Astrocyte (in vitro differentiated cells and primary cell): Measurements from ENCODE around the gene IL24. TPM values are rescaled to one million over a fixed set of nuclear protein-coding genes. Genes with fewer than 3 reads are reported as not detected.

ENCODE experiments used
- DNase-seq: peaks from one replicate; pipeline ENCODE4 v3.0.0-alpha.2; 2010; ENCODE audit warnings: low read depth
- FAIRE-seq: peaks from 2 replicates; lab custom pipeline; 2011; peaks lifted over from hg19 to GRCh38; lab: Jason Lieb, UNC
- H2AFZ ChIP-seq: 2 replicates; pipeline ENCODE4 v1.6.0; 2012; ENCODE audit warnings: low read depth, low read length, inconsistent platforms
- H3K27ac ChIP-seq: 2 replicates; pipeline ENCODE4 v1.5.1; 2011; ENCODE audit warnings: low read depth, low read length, inconsistent platforms
- H3K27me3 ChIP-seq: 2 replicates; pipeline ENCODE4 v1.6.0; 2011; ENCODE audit warnings: low read length, inconsistent platforms; ENCODE audit not compliant: insufficient read depth
- H3K36me3 ChIP-seq: 2 replicates; pipeline ENCODE4 v1.5.1; 2011; ENCODE audit warnings: low read length, inconsistent platforms; ENCODE audit not compliant: insufficient read depth
- H3K4me1 ChIP-seq: 2 replicates; pipeline ENCODE4 v1.5.1; 2011; ENCODE audit warnings: low read length, inconsistent platforms; ENCODE audit not compliant: insufficient read depth
- H3K4me2 ChIP-seq: 2 replicates; pipeline ENCODE4 v1.6.0; 2012; ENCODE audit warnings: low read length, inconsistent platforms
- H3K4me3 ChIP-seq: 2 replicates; pipeline ENCODE4 v1.5.1; 2011; ENCODE audit warnings: low read depth, mild to moderate bottlenecking, low read length, inconsistent platforms; ENCODE audit not compliant: insufficient read depth
- H3K79me2 ChIP-seq: 2 replicates; pipeline ENCODE4 v1.6.0; 2012; ENCODE audit warnings: mild to moderate bottlenecking, low read length, inconsistent platforms; ENCODE audit not compliant: insufficient read depth
- H3K9ac ChIP-seq: 2 replicates; pipeline ENCODE4 v1.6.0; 2012; ENCODE audit warnings: mild to moderate bottlenecking, low read length, inconsistent platforms
- H3K9me3 ChIP-seq: 2 replicates; pipeline ENCODE4 v1.5.1; 2012; ENCODE audit warnings: low read depth, mild to moderate bottlenecking, low read length, inconsistent platforms; ENCODE audit not compliant: insufficient read depth
- H4K20me1 ChIP-seq: 2 replicates; pipeline ENCODE4 v1.6.0; 2012; ENCODE audit warnings: low read length, inconsistent platforms; ENCODE audit not compliant: insufficient read depth
- H3K27ac Mint-ChIP-seq: one replicate; pipeline ENCODE4 v1.8.0; 2021; ENCODE audit warnings: mild to moderate bottlenecking, mixed read lengths; ENCODE audit not compliant: unreplicated experiment
- H3K27me3 Mint-ChIP-seq: one replicate; pipeline ENCODE4 v1.8.0; 2021; ENCODE audit warnings: low read depth, mixed read lengths; ENCODE audit not compliant: unreplicated experiment
- H3K36me3 Mint-ChIP-seq: one replicate; pipeline ENCODE4 v1.8.0; 2021; ENCODE audit warnings: low read depth, mixed read lengths; ENCODE audit not compliant: unreplicated experiment
- H3K4me1 Mint-ChIP-seq: one replicate; pipeline ENCODE4 v1.8.0; 2021; ENCODE audit warnings: low read depth, mixed read lengths; ENCODE audit not compliant: unreplicated experiment
- H3K4me3 Mint-ChIP-seq: one replicate; pipeline ENCODE4 v1.8.0; 2021; ENCODE audit warnings: mild to moderate bottlenecking, moderate library complexity, mixed read lengths; ENCODE audit not compliant: unreplicated experiment
- H3K9me3 Mint-ChIP-seq: one replicate; pipeline ENCODE4 v1.8.0; 2021; ENCODE audit warnings: mild to moderate bottlenecking, mixed read lengths; ENCODE audit not compliant: unreplicated experiment
- EZH2 ChIP-seq: IDR thresholded peaks from 2 replicates; pipeline ENCODE4 v1.6.1; 2012; ENCODE audit warnings: mild to moderate bottlenecking, low read length, inconsistent platforms; ENCODE audit not compliant: insufficient read depth
- total RNA-seq: library from RNA; stranded (reverse); gene quantifications from 2 replicates; pipeline ENCODE4 v1.2.1, GENCODE V29; 2021
- TF ChIP-seq, protein P1 (sequence below): IDR thresholded peaks from 2 replicates; pipeline ENCODE4 v1.5.1; 2011; ENCODE audit warnings: low read depth, mild to moderate bottlenecking, inconsistent platforms, low read length, moderate library complexity; ENCODE audit not compliant: insufficient read depth

The IL24 gene
- total RNA-seq, 1 donor from 2014 or later, result not detected

DNA sequence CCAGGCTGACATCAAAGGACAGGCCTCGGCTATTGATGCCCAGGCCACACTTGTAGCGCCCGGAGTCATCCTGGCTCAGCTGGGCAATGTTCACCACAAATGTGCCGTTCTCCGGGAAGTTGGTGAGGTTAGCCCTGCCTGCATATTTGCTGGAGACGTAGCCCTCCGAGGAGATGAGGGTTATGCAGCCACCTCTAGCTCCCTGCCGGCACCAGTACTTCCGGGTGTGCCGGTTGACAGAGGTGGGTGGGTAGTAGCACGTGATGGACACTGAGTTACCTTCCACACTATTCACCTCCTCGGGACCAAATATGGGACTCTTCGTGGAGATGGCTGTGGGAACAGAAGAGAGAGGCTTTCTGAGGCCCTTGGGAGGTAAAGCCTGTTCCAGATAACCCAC is 41.9 kb downstream of the IL24 start:
- H3K9ac ChIP-seq, result no peak overlapping the region
- Mint-ChIP-seq H3K27ac (no peak overlapping the region), H3K27me3 (peaks cover 49% of the 10 kb centered on the region), H3K9me3 (no peaks in the 10 kb centered on the region), H3K4me1 (no peaks in the 10 kb centered on the region), H3K4me3 (no peak overlapping the region), H3K36me3 (no peaks in the 10 kb centered on the region)
- FAIRE-seq (no peak), DNase-seq (no peak)
- H3K79me2 ChIP-seq, result no peaks in the 10 kb centered on the region
- no peak overlapping the region for H3K4me2 ChIP-seq
- no peak overlapping the region for H3K4me3 ChIP-seq
- no peaks in the 10 kb centered on the region for H3K9me3 ChIP-seq
- H3K27ac ChIP-seq, result no peak overlapping the region
- TF ChIP-seq, protein P1, sequence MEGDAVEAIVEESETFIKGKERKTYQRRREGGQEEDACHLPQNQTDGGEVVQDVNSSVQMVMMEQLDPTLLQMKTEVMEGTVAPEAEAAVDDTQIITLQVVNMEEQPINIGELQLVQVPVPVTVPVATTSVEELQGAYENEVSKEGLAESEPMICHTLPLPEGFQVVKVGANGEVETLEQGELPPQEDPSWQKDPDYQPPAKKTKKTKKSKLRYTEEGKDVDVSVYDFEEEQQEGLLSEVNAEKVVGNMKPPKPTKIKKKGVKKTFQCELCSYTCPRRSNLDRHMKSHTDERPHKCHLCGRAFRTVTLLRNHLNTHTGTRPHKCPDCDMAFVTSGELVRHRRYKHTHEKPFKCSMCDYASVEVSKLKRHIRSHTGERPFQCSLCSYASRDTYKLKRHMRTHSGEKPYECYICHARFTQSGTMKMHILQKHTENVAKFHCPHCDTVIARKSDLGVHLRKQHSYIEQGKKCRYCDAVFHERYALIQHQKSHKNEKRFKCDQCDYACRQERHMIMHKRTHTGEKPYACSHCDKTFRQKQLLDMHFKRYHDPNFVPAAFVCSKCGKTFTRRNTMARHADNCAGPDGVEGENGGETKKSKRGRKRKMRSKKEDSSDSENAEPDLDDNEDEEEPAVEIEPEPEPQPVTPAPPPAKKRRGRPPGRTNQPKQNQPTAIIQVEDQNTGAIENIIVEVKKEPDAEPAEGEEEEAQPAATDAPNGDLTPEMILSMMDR, result no peak
- no peak for TF ChIP-seq EZH2
- H3K4me1 ChIP-seq, result no peaks in the 10 kb centered on the region
- H4K20me1 ChIP-seq, result no peaks in the 10 kb centered on the region
- H2AFZ ChIP-seq, result no peak overlapping the region
- peaks cover 11% of the 10 kb centered on the region for H3K27me3 ChIP-seq
- H3K36me3 ChIP-seq, result no peaks in the 10 kb centered on the region

DNA sequence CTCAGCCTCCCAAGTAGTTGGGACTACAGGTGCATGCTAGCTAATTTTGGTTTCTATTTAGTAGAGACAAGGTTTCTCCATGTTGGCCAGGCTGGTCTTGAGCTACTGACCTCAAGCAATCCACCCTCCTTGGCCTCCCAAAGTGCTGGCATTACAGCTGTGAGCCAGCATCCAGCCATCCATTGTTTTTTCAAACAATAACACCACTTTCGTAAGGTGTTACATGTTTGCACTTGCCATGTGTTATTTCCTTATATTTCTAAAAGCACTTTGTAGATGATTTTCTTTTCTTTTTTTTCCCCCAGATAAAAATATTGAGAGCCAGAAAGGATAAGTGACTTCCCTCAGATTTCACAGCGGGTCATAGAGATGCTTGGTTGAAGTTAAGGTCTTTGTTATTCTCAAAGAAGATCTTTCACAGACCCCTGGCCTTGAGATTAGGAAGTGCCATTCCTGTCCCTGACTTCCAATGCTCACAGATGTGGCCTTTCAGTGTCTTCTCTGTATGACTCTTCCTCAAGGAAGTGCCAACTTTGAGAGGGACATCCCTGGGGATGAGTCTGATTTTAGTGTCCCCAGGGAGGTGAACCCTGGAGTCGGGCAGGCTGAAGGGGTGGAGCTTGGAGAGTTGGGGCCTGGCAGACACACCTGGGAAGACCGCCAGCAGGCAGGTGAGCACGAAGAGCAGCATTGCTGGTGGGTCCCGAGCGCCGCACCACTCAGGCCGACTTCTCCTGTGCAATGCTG is 42.8 kb downstream of the IL24 start:
- no peaks in the 10 kb centered on the region for H3K4me1 Mint-ChIP-seq
- no peak for TF ChIP-seq EZH2
- TF ChIP-seq, protein P1, result no peak
- H3K4me3 ChIP-seq, result no peak overlapping the region
- H3K36me3 Mint-ChIP-seq, result no peaks in the 10 kb centered on the region
- no peaks in the 10 kb centered on the region for H3K79me2 ChIP-seq
- H2AFZ ChIP-seq, result no peak overlapping the region
- no peaks in the 10 kb centered on the region for H4K20me1 ChIP-seq
- no peak overlapping the region for H3K4me3 Mint-ChIP-seq
- H3K27me3 ChIP-seq, result peaks cover 12% of the 10 kb centered on the region
- H3K9me3 ChIP-seq, result no peaks in the 10 kb centered on the region
- H3K27me3 Mint-ChIP-seq, result peaks cover 55% of the 10 kb centered on the region
- peaks cover 1% of the 10 kb centered on the region for H3K9me3 Mint-ChIP-seq
- DNase-seq (no peak), FAIRE-seq (no peak)
- no peak overlapping the region for H3K4me2 ChIP-seq
- no peaks in the 10 kb centered on the region for H3K36me3 ChIP-seq
- no peak overlapping the region for H3K27ac ChIP-seq
- H3K4me1 ChIP-seq, result no peaks in the 10 kb centered on the region
- no peak overlapping the region for H3K9ac ChIP-seq
- H3K27ac Mint-ChIP-seq, result no peak overlapping the region

DNA sequence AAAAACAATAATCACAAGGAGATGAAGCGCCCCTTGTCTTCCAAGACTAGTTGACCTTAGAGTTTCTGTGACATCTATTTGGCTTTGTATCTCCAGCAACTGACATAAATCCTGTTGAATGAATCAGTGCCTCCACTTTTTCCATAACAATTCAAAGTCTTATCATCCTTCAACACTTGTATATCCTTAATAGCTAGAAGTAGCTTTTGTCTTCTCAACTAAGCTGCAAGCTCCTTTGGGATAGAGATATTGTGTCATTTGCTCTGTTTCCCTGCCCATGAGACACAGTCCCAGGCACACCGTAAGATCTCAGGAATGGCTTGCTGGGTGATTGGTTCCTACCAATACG is 43.3 kb downstream of the IL24 start:
- Mint-ChIP-seq H3K4me3 (no peak overlapping the region), H3K27ac (no peak overlapping the region), H3K36me3 (no peaks in the 10 kb centered on the region), H3K27me3 (peaks cover 60% of the 10 kb centered on the region), H3K4me1 (no peaks in the 10 kb centered on the region), H3K9me3 (peaks cover 3% of the 10 kb centered on the region)
- Histone ChIP-seq H3K27ac (no peak overlapping the region), H3K4me2 (no peak overlapping the region), H3K4me1 (no peaks in the 10 kb centered on the region), H3K9ac (no peak overlapping the region), H2AFZ (no peak overlapping the region), H3K36me3 (no peaks in the 10 kb centered on the region), H3K9me3 (no peaks in the 10 kb centered on the region), H3K27me3 (peaks cover 17% of the 10 kb centered on the region), H4K20me1 (no peaks in the 10 kb centered on the region), H3K4me3 (no peak overlapping the region), H3K79me2 (no peaks in the 10 kb centered on the region)
- no peak for TF ChIP-seq EZH2
- TF ChIP-seq, protein P1, result no peak
- no peak for FAIRE-seq
- DNase-seq, result no peak
